ENCODE measurements around the gene GPR68.

GRCh38 chr14:91238085-91238484 is 6.4 kb downstream of the GPR68 start:
- TF ChIP-seq EZH2 (IDR thresholded peaks at IDR 0.05) (no peak), POLR2AphosphoS5 (IDR thresholded peaks at IDR 0.05; ENCODE audit: borderline replicate concordance, low read depth, low read length) (no peak), FOXP2 (optimal IDR thresholded peaks at IDR 0.05; ENCODE audit: control extremely low read depth, extremely low read length, insufficient read depth) (no peak)
